ENCODE data around the gene CPLX4.

DNA sequence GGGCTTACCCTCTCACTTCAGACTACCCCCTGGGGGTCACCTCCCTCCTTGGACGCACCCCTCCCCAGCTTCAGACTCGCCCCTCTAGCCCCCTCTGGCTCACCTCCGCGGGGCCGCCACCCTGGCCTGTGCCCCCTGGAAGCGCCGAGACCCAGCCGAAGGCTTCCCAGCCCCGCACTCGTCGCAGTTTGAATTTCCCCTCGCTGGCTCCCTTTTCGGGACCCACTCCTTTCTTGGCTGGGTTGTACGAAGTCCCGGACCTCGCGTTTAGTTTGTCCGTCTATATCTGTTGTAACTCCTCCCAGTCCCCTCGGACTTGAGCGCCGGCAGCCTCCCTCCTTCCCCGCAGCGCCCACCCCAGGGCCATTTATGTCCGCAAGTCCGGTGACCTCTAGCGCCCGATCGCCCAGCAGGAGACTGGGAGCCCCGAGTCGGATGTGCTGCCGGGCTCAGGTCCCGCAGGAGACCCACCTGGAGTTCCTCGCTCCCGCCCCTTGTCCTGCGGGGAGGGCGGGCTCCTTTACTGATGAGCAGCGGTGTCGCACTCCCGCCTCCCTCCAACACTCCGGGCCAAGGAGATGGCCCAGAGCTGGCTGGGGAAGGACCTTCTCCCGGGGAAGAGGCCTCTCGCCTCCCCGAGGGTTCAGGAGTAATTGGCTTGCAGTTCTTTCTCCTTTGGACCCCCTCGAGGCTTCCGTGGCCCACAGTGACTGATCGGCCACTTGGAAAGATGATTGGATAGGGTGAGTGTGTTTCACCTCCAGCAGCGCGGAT is 44.5 kb downstream of the CPLX4 start:
- TF ChIP-seq BCL11A (IDR thresholded peaks at IDR 0.05; ENCODE audit: low read depth in 2 of 2, low read length in 2 of 2): no peak
- TF ChIP-seq BRCA1 (IDR thresholded peaks at IDR 0.05; ENCODE audit: low read depth, low read length): no peak
- no peak for TF ChIP-seq POLR2A (IDR thresholded peaks at IDR 0.05; ENCODE audit: control extremely low read depth in 1 of 2, low read depth in 2 of 2, low read length in 2 of 2)
- no peak for TF ChIP-seq YY1 (IDR thresholded peaks at IDR 0.05; ENCODE audit: low read depth, low read length)

Measured in H1 (cell line).